Measurements from ENCODE around the gene GCLC.

DNA sequence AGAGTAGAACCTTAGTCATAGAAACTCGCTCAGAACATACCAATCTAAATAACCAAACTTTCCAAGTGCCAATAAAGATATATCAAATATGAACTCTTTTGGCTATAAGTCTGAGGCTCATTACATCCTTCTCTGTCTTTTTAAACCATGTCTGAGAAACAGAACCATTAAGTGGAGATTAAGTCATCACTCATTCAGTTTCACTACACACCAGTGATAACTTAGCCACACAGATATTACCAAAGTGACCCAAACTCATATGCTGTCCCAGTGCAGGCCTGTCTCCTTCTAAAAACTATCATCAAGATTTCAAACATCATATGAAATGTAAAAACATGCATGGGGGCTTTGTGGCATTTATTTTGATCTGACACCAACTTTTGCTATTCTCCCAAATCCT, 12.0 kb downstream of the GCLC start:
- no peak for TF ChIP-seq TEAD4 (IDR thresholded peaks at IDR 0.05)
- TF ChIP-seq, protein P1, sequence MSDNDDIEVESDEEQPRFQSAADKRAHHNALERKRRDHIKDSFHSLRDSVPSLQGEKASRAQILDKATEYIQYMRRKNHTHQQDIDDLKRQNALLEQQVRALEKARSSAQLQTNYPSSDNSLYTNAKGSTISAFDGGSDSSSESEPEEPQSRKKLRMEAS (IDR thresholded peaks at IDR 0.05), result no peak
- TF ChIP-seq, protein P2, sequence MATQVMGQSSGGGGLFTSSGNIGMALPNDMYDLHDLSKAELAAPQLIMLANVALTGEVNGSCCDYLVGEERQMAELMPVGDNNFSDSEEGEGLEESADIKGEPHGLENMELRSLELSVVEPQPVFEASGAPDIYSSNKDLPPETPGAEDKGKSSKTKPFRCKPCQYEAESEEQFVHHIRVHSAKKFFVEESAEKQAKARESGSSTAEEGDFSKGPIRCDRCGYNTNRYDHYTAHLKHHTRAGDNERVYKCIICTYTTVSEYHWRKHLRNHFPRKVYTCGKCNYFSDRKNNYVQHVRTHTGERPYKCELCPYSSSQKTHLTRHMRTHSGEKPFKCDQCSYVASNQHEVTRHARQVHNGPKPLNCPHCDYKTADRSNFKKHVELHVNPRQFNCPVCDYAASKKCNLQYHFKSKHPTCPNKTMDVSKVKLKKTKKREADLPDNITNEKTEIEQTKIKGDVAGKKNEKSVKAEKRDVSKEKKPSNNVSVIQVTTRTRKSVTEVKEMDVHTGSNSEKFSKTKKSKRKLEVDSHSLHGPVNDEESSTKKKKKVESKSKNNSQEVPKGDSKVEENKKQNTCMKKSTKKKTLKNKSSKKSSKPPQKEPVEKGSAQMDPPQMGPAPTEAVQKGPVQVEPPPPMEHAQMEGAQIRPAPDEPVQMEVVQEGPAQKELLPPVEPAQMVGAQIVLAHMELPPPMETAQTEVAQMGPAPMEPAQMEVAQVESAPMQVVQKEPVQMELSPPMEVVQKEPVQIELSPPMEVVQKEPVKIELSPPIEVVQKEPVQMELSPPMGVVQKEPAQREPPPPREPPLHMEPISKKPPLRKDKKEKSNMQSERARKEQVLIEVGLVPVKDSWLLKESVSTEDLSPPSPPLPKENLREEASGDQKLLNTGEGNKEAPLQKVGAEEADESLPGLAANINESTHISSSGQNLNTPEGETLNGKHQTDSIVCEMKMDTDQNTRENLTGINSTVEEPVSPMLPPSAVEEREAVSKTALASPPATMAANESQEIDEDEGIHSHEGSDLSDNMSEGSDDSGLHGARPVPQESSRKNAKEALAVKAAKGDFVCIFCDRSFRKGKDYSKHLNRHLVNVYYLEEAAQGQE (IDR thresholded peaks at IDR 0.05; ENCODE audit: low read depth), result no peak
